PC-9 (cell line): ENCODE data around the gene VEPH1.
A peak's percentile ranks its signal among the peaks of the same experiment; 100 is the strongest.

Source experiments
- EZH2 ChIP-seq: fragments of 200-600 bp; sonication (generic); IDR thresholded peaks from 2 replicates; pipeline ENCODE4 v1.8.0; 2017; ENCODE audit warnings: antibody characterized with exemption, low read depth
- TF ChIP-seq, protein P1 (sequence below): fragments of 200-600 bp; sonication (generic); conservative IDR thresholded peaks from 2 replicates; pipeline ENCODE4 v1.6.1; 2017; ENCODE audit warnings: mixed run types, antibody characterized with exemption, mild to moderate bottlenecking, moderate library complexity

DNA sequence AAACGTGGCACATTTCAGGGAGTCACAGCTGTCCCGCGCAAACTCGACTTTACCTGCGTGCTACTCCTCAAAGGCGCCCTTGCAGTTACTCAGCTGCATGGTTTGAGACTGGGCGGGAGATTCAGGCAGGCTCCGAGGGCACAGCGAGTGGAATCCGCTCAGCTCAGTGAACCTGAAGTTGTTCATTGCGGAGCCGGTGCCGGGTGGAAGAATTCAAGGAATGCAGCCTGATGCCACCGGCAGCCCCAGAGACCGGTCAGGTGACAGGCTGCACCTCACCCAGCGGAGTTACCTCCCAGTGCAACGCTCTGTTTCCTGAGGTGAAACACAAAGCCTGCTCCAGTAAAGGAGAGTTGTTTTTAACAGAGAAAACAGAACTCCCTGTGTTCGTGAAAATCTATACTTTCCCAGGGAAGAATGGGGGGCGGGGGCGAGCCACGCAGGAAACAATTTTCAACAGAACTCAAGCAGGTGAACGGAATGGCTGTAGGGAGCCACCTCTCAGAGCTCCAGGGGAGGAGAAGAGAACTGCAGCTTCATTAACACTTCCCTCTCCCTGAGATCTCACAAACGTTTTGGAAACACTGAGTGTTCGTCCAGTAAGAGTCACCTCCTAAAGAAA, 3.8 kb downstream of the VEPH1 start:
- TF ChIP-seq, protein P1, sequence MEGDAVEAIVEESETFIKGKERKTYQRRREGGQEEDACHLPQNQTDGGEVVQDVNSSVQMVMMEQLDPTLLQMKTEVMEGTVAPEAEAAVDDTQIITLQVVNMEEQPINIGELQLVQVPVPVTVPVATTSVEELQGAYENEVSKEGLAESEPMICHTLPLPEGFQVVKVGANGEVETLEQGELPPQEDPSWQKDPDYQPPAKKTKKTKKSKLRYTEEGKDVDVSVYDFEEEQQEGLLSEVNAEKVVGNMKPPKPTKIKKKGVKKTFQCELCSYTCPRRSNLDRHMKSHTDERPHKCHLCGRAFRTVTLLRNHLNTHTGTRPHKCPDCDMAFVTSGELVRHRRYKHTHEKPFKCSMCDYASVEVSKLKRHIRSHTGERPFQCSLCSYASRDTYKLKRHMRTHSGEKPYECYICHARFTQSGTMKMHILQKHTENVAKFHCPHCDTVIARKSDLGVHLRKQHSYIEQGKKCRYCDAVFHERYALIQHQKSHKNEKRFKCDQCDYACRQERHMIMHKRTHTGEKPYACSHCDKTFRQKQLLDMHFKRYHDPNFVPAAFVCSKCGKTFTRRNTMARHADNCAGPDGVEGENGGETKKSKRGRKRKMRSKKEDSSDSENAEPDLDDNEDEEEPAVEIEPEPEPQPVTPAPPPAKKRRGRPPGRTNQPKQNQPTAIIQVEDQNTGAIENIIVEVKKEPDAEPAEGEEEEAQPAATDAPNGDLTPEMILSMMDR: peak; percentile 43
- TF ChIP-seq EZH2: no peak
